C4-2B (cell line): ENCODE data around the gene SSBP3.

ENCODE experiments used
- H3K27ac ChIP-seq: fragments of 450-650 bp; 2 replicates; pipeline ENCODE4 v1.5.1; 2017
- CTCF ChIP-seq: fragments of 450-650 bp; conservative IDR thresholded peaks from 2 replicates; pipeline ENCODE4 v1.5.1; 2017; ENCODE audit warnings: mild to moderate bottlenecking
- ZFX ChIP-seq: fragments of 450-650 bp; IDR thresholded peaks from 2 replicates; pipeline ENCODE4 v1.6.1; 2017

SSBP3 gene

GRCh38 chr1:54327386-54328065 lies 78.7 kb downstream of the SSBP3 start:
- no peak overlapping the region for H3K27ac ChIP-seq
- TF ChIP-seq CTCF: no peak
- no peak for TF ChIP-seq ZFX

GRCh38 chr1:54326543-54327385 lies 79.4 kb downstream of the SSBP3 start:
- H3K27ac ChIP-seq: no peak overlapping the region
- no peak for TF ChIP-seq ZFX
- no peak for TF ChIP-seq CTCF

- H3K27ac ChIP-seq: no peak overlapping the region
- TF ChIP-seq ZFX: no peak
- no peak for TF ChIP-seq CTCF
These were observed 80.3 kb downstream of the SSBP3 start for GRCh38 chr1:54325703-54326461.

GRCh38 chr1:54325284-54325683 lies 80.9 kb downstream of the SSBP3 start:
- TF ChIP-seq ZFX (no peak), CTCF (no peak)
- H3K27ac ChIP-seq: no peak overlapping the region

- TF ChIP-seq CTCF (no peak), ZFX (no peak)
- no peak overlapping the region for H3K27ac ChIP-seq
These were observed 81.7 kb downstream of the SSBP3 start for GRCh38 chr1:54324251-54325140.

- no peak overlapping the region for H3K27ac ChIP-seq
These were observed 82.3 kb downstream of the SSBP3 start for GRCh38 chr1:54323921-54324250.

More at GRCh38 chr1:54323921-54324250, 82.3 kb downstream of the SSBP3 start:
- TF ChIP-seq CTCF: no peak
- no peak for TF ChIP-seq ZFX
